Measurements from ENCODE around the gene CLTA.
"Not testable (repeated sequence)": the region's sequence is repeated elsewhere in the genome, so short reads cannot be mapped to it uniquely, and the experiment has no call there.

DNA sequence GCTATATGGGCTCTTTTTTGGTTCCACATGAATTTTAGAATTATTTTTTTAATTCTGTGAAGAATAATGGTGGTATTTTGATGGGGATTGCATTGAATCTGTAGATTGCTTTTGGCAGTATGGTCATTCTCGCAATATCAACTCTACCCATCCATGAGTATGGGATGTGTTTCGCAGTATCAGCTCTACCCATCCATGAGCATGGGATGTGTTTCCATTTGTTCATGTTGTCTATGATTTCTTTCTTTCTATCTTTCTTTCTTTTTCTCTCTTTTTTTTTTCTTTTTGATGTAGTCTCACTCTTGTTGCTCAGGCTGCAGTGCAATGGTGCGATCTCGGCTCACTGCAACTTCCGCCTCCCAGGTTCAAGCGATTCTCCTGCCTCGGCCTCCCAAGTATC, 48.5 kb downstream of the CLTA start:
- TF ChIP-seq CTCF (conservative IDR thresholded peaks at IDR 0.05); ZFX (IDR thresholded peaks at IDR 0.05): not testable (repeated sequence)
